GM23248 (cell line): ENCODE data around the gene LSMEM2.

Source experiments
- EZH2 ChIP-seq: fragments of 200-600 bp; sonication (generic); IDR thresholded peaks from 2 replicates; pipeline ENCODE4 v1.6.1; 2018; ENCODE audit warnings: antibody characterized with exemption, mild to moderate bottlenecking; ENCODE audit not compliant: insufficient read depth, poor library complexity, severe bottlenecking
- EZH2phosphoT487 ChIP-seq: fragments of 200-600 bp; sonication (generic); IDR thresholded peaks from 2 replicates; pipeline ENCODE4 v1.6.1; 2018; ENCODE audit warnings: antibody characterized with exemption, moderate library complexity, mild to moderate bottlenecking, low read depth; ENCODE audit not compliant: insufficient read depth

- TF ChIP-seq EZH2, result no peak
- no peak for TF ChIP-seq EZH2phosphoT487
Measured at GRCh38 chr3:50314816-50315215, 35.9 kb downstream of the LSMEM2 start.
